GM21526 (cell line): ENCODE measurements around the gene STAT3.
"Not testable (repeated sequence)": the region's sequence is repeated elsewhere in the genome, so short reads cannot be mapped to it uniquely, and the experiment has no call there.

Source experiments
- ATAC-seq: cut with Tn5 transposase; IDR thresholded peaks from one replicate; pipeline ENCODE4 v1.9.1; 2021; ENCODE audit warnings: moderate library complexity; ENCODE audit not compliant: unreplicated experiment, low FRiP score

The STAT3 gene

GRCh38 chr17:42386777-42387657 lies 1.2 kb downstream of the STAT3 start:
- ATAC-seq = no peak

GRCh38 chr17:42381898-42382297 lies 6.3 kb downstream of the STAT3 start:
- no peak for ATAC-seq

GRCh38 chr17:42380935-42381334 lies 7.3 kb downstream of the STAT3 start:
- no peak for ATAC-seq

- no peak for ATAC-seq
Measured at GRCh38 chr17:42378959-42379594, 9.2 kb downstream of the STAT3 start.

GRCh38 chr17:42378359-42378958 lies 9.8 kb downstream of the STAT3 start:
- no peak for ATAC-seq

GRCh38 chr17:42373896-42374295 lies 14.3 kb downstream of the STAT3 start:
- ATAC-seq = no peak

GRCh38 chr17:42372142-42372541 lies 16.1 kb downstream of the STAT3 start:
- ATAC-seq = no peak

- not testable (repeated sequence) for ATAC-seq
Measured at GRCh38 chr17:42368797-42369561, 19.3 kb downstream of the STAT3 start.

GRCh38 chr17:42368310-42368709 lies 19.9 kb downstream of the STAT3 start:
- not testable (repeated sequence) for ATAC-seq

- not testable (repeated sequence) for ATAC-seq
Measured at GRCh38 chr17:42366176-42367023, 21.8 kb downstream of the STAT3 start.

GRCh38 chr17:42365136-42365535 lies 23.1 kb downstream of the STAT3 start:
- ATAC-seq = no peak

GRCh38 chr17:42363767-42364585 lies 24.3 kb downstream of the STAT3 start:
- no peak for ATAC-seq

GRCh38 chr17:42363231-42363630 lies 25.0 kb downstream of the STAT3 start:
- ATAC-seq = no peak

GRCh38 chr17:42362245-42362961 lies 25.8 kb downstream of the STAT3 start:
- ATAC-seq = no peak

- ATAC-seq = no peak
Measured at GRCh38 chr17:42361781-42362186, 26.5 kb downstream of the STAT3 start.

GRCh38 chr17:42360388-42360787 lies 27.9 kb downstream of the STAT3 start:
- ATAC-seq = not testable (repeated sequence)

- no peak for ATAC-seq
Measured at GRCh38 chr17:42359133-42359532, 29.1 kb downstream of the STAT3 start.

GRCh38 chr17:42358434-42358833 lies 29.8 kb downstream of the STAT3 start:
- no peak for ATAC-seq
